Measurements from ENCODE around the gene ERC2.

GRCh38 chr3:55907616-55908015 is 560.7 kb downstream of the ERC2 start:
- TF ChIP-seq TAF1 (IDR thresholded peaks at IDR 0.05; ENCODE audit: low read depth) (no peak), CEBPB (IDR thresholded peaks at IDR 0.05) (no peak), YY1 (IDR thresholded peaks at IDR 0.05; ENCODE audit: low read depth) (no peak), CREB1 (IDR thresholded peaks at IDR 0.05; ENCODE audit: low read depth) (no peak), TCF12 (IDR thresholded peaks at IDR 0.05; ENCODE audit: low read depth) (no peak), REST (IDR thresholded peaks at IDR 0.05; ENCODE audit: low read depth) (no peak), RAD21 (IDR thresholded peaks at IDR 0.05; ENCODE audit: low read depth) (no peak), EP300 (IDR thresholded peaks at IDR 0.05; ENCODE audit: borderline replicate concordance) (no peak), EGR1 (IDR thresholded peaks at IDR 0.05) (no peak)

Data from Ishikawa (cell line).